OCI-LY1 (cell line): ENCODE data around the gene GRIN2A.

ENCODE experiments used
- EZH2 ChIP-seq: fragments of 200-600 bp; sonication (generic), shearing (Covaris generic); IDR thresholded peaks from 2 replicates; pipeline ENCODE4 v1.8.0; 2017; ENCODE audit warnings: borderline replicate concordance, mixed run types, mild to moderate bottlenecking, antibody characterized with exemption, low read length, moderate library complexity, mixed read lengths
- TF ChIP-seq, protein P1 (sequence below): fragments of 200-600 bp; sonication (generic), shearing (Covaris generic); IDR thresholded peaks from 2 replicates; pipeline ENCODE4 v1.5.1; 2017; ENCODE audit warnings: mild to moderate bottlenecking, antibody characterized with exemption, low read length, moderate library complexity, mixed read lengths

DNA sequence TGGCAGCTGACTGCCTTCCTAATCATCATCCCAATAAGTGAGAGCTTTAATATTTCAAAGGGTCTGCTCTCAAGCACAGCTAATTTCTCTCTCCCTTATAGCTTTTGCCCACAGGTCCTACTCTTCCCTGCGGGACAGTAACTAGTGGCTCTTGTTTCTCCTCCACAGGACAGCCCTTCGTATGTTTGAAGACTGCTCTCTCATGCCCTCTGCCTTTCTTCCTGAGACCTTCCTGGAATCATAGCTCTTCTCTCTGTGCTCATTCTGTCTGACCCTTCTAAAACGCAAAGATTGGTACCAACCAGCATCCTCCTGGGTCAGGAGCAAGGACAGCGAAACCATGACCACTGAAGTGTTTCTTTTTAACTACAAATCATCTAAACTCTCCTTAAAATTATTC is 168.9 kb downstream of the GRIN2A start:
- TF ChIP-seq, protein P1, sequence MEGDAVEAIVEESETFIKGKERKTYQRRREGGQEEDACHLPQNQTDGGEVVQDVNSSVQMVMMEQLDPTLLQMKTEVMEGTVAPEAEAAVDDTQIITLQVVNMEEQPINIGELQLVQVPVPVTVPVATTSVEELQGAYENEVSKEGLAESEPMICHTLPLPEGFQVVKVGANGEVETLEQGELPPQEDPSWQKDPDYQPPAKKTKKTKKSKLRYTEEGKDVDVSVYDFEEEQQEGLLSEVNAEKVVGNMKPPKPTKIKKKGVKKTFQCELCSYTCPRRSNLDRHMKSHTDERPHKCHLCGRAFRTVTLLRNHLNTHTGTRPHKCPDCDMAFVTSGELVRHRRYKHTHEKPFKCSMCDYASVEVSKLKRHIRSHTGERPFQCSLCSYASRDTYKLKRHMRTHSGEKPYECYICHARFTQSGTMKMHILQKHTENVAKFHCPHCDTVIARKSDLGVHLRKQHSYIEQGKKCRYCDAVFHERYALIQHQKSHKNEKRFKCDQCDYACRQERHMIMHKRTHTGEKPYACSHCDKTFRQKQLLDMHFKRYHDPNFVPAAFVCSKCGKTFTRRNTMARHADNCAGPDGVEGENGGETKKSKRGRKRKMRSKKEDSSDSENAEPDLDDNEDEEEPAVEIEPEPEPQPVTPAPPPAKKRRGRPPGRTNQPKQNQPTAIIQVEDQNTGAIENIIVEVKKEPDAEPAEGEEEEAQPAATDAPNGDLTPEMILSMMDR, result no peak
- no peak for TF ChIP-seq EZH2
